ENCODE results near the gene HNF1B.

Gene HNF1B

GRCh38 chr17:37745801-37746426 is 1.1 kb upstream of the HNF1B start:
- in situ Hi-C loops (cut with HindIII; ENCODE audit: low sequenced_read_pairs) = no loop called here
- TF ChIP-seq CTCF (IDR thresholded peaks at IDR 0.05; ENCODE audit: low read depth, low read length, missing control alignments) = no peak
- DNase-seq (ENCODE audit: low read depth) = no peak
- no peak overlapping the region for H3K4me3 ChIP-seq (ENCODE audit: low read depth, low read length)

GRCh38 chr17:37744633-37744927 is 279 bp downstream of the HNF1B start:
- no peak for TF ChIP-seq CTCF (IDR thresholded peaks at IDR 0.05; ENCODE audit: low read depth, low read length, missing control alignments)
- in situ Hi-C loops (cut with HindIII; ENCODE audit: low sequenced_read_pairs) = no loop called here
- DNase-seq (ENCODE audit: low read depth) = no peak
- no peak overlapping the region for H3K4me3 ChIP-seq (ENCODE audit: low read depth, low read length)

GRCh38 chr17:37743875-37744632 is 805 bp downstream of the HNF1B start:
- DNase-seq (ENCODE audit: low read depth) = no peak

GRCh38 chr17:37743612-37743874 is 1.3 kb downstream of the HNF1B start:
- in situ Hi-C loops (cut with HindIII; ENCODE audit: low sequenced_read_pairs) = no loop called here
- TF ChIP-seq CTCF (IDR thresholded peaks at IDR 0.05; ENCODE audit: low read depth, low read length, missing control alignments) = no peak
- no peak overlapping the region for H3K4me3 ChIP-seq (ENCODE audit: low read depth, low read length)
- no peak for DNase-seq (ENCODE audit: low read depth)

More at GRCh38 chr17:37743875-37744632, 805 bp downstream of the HNF1B start:
- no peak overlapping the region for H3K4me3 ChIP-seq (ENCODE audit: low read depth, low read length)
- in situ Hi-C loops (cut with HindIII; ENCODE audit: low sequenced_read_pairs) = no loop called here
- no peak for TF ChIP-seq CTCF (IDR thresholded peaks at IDR 0.05; ENCODE audit: low read depth, low read length, missing control alignments)

GRCh38 chr17:37742762-37743611 is 1.9 kb downstream of the HNF1B start:
- no peak for DNase-seq (ENCODE audit: low read depth)
- in situ Hi-C loops (cut with HindIII; ENCODE audit: low sequenced_read_pairs) = no loop called here
- H3K4me3 ChIP-seq (ENCODE audit: low read depth, low read length) = peak overlapping the region; percentile 23
- no peak for TF ChIP-seq CTCF (IDR thresholded peaks at IDR 0.05; ENCODE audit: low read depth, low read length, missing control alignments)

- DNase-seq (ENCODE audit: low read depth) = no peak
- TF ChIP-seq CTCF (IDR thresholded peaks at IDR 0.05; ENCODE audit: low read depth, low read length, missing control alignments) = no peak
- in situ Hi-C loops (cut with HindIII; ENCODE audit: low sequenced_read_pairs) = no loop called here
- peak overlapping the region; percentile 23 for H3K4me3 ChIP-seq (ENCODE audit: low read depth, low read length)
These were observed 2.6 kb downstream of the HNF1B start for GRCh38 chr17:37742116-37742761.
